GM18907 (cell line): ENCODE results near the gene TBX1.

Experiments used
- ATAC-seq: cut with Tn5 transposase; IDR thresholded peaks from one replicate; pipeline ENCODE4 v1.9.1; 2021; ENCODE audit warnings: mild to moderate bottlenecking, moderate library complexity; ENCODE audit not compliant: unreplicated experiment

The TBX1 gene

DNA sequence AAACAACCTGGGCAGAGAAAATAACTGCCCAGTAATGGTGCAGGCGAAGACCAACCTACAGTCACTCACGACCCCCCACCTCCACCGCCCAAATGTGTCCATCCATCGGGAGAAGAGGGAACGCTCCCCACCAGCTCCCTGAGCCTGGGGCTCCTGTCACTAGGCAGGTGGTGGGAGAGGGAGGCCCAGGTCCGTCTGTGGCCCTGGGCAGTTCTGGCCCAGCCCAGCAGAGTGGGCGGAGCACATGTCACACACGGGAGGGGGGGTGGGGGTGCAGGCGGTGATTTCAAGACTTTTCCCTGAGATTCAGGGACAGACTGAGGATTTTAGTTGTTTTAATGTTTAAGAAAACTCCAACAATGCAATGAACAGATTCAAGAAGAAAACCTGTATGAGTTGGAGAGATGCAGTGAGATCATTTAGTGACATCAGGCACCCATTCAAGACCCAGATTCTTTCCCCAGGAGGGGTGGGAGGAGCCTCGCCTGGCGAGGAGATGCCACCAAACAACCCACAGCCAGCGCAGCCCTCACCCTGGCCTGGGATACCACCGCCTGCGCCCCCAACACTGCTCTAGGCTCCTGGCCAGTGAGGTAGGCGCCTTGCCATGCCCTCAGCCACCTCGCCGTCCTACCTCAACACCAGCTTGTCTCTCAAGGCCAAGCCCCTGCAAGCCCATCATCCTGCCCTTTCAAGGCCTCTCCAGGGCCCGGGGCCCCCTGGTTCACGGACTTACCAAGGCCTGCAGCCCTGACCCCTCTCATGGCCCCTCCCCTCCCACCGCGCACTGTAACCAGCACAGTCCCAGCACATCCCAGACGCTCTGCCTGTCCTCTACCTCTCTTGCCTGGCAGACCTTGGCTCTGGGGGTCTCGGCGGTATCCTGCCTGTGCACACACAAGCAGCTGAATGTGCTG, 36.8 kb downstream of the TBX1 start:
- no peak for ATAC-seq

DNA sequence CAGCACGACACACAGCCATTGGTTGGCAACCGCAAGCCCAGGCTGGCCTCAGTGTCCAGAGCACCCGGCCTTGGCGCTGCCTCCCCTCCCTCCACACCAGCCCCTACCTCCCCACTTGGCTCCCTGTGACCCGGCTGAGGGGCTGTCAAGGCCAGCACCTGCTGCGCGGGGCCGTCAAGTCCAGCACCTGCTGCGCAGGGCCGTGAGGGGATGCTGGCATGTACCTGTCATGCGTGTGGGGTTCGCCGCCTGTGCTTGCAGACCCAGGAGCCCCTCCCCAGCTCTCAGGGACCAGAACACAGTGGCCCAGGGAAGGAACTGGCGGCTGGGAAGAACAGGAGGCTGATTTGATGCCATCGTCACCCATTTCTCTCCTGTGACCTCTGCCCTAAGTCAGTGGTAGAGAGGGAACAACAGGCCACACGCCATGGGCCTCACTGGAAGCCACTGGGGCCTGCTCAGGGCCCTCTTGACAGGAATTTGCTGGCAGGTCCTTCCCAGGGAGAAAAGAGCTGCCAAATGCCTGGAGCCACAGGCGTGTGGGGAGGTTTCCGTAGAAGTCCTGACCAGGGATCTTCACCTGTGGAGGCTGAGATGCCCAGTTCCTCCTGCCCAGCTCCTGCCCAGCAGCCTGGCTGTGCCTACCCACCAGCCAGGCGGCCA, 37.6 kb downstream of the TBX1 start:
- ATAC-seq, result no peak

DNA sequence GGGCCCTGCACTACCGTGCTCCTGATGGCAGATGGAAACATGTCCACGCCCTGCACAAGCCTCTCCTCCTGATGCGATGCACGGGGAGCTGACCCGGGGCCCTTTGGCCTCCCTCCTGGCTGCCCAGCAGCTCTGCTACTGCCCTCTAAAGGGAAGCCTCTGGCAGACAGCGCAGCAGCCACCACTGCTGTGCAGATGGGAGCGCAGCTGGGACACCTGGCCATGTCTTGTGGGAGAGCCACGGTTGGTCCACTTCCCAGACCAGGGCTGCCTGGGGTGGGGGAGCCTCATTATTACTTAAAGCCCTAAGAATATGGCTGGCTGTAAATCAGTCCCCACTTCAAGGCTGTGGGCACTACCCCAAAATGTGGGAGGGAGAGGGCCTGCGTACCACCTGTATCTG, 38.3 kb downstream of the TBX1 start:
- ATAC-seq, result no peak

DNA sequence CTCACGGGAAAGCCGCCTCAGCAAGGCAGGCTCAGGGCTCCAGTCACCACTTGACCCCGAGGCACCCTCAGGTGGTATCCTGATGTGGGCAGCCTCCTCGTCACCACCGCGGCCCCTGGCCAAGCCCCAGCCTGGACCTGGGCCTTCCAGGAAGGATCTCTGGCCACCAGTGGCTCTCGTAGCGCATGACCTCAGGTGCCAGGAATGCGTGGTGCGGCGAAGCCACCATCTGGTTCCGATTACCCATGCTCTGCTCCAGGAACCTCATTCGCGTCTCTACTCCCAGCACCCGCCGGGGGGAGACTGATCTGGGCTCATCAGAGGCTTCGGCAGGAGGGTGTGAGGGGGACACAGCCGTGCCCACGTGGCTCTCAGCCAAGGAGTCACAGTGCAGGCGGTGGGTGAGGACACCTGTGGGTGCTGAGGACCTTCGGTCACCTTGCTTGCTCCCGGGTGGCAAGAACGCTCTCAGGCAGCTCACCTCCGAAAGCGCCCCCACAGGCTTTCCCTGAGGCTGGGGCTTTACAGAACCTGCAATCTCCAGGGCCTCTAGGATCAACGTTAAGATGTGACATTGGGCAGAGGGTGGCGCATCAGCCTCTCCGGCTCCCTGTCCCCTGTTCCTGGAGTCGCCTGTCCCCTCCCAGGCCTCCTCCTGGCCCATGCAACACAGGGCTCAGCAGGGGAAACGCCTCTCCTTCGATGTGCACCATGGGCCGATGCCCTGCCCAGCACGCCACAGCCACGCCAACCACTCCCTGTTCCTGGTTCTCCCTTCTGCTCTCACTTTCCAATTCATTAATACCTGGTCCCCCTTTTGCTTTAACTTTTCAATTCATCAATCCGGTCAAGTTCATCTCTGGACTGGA, 39.0 kb downstream of the TBX1 start:
- no peak for ATAC-seq

DNA sequence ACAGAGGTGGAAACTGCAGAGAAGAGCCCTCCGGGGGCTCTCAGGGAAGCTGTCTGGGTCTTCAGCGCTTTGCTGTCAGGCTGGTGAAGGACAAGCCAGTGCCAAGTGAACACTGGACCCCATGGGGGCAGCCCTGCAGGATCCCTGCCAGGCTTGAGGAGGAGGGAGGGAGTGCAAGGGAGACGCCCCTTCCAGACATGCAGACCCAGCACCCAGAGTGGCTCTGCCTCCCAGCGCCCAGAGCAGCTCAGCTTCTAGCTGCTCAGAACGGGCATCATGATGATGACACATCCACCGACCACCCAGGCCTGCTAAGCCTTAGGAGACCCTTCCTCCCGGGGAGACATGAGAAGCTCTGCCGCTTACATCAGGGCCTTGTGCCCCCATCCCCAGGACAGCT, 39.7 kb downstream of the TBX1 start:
- ATAC-seq, result no peak

DNA sequence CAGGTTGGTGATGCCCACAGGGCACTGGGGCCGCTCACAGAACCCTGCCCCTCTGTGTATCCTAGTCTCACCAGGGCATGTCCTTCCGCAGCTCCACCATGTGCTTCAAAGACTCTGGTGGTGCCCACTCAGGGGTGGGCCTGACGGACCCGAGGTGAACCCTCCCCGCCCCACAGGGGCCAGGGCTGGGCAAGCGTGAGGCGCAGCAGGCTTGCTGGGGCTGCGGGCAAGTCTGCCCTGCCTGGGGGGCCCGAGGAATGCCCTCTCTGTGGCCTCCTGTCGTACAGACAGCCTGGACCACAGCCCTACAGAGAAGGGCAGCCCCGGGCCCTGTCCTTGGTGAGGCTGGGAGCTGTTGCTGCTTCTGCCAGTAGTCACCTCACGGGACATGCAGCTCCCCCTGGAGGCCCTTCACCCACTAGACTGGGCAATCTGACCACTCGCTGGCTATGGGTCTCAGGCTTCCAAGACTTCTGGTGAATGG, 40.2 kb downstream of the TBX1 start:
- ATAC-seq, result no peak

DNA sequence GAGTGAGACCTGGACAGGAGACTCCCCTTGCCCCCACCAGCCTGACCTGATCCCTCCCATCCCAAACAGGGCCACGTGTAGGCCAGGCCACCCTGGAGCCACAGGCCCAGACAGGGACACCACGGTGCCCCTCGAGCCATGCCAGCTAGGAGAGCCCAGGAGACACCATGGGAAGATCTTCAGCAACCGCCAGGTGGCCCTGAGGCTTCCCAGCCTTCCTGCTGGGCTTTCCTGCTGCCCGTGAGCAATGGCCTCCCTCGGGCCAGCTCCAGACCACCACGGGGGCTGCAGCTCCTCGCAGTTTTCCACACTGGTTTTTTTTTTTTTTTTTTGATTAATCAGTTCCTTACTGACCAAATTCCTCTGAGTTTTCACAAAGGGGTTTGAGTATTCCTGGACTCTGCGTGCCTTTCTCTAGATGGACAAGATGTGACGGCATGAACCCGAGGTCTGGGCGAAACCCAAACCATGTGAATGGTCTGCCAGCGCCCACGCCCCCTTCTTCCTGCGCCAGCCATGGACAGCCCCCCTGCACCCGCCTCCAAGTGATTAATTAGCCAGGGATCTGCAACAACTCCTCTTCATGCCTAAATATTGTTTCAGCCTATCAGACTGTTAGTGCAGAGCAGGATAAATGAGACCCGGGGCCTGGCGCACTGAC, 40.9 kb downstream of the TBX1 start:
- no peak for ATAC-seq

DNA sequence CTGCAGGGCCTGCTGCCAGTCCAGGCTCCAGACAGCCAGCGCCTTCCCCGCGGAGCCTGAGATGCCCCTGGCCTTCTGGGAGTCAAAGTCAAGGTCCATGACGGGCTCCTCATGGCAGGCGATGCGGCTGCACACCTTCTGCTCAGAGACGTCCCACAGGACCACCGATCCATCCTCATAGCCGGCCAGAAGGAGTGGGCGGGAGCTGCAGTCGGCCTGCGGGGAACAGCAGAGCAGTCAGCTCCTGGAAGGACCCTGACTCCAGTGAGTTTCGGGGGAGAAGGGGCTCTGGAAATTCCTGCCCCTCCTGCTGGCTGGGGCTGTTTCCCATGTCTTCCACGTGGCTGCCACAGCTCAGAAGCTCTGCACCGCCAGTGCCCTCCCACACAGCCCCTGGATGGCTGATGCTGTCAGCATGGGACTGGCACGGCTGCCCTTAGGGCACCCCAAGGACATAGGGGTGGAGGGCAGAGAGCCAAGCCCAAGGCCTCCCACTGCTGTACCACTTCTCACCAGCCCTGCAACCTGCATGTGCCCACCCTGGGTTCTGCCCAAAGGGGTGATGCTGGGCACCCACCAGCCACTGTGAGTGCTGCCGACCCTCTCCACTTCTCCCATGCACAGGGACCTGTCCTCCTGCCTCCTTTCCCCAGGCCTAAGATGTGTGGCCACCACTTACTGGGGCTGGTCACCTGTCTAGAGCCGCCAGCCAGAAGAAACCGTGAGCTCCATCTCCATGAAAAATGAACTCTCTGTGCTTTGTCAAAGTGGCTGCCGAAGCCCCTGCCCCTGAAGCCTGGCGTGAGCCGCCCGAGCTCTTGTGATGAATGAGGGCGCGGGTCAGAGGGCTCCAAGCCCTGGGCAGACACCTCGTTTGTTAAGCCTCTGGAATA, 41.7 kb downstream of the TBX1 start:
- no peak for ATAC-seq

DNA sequence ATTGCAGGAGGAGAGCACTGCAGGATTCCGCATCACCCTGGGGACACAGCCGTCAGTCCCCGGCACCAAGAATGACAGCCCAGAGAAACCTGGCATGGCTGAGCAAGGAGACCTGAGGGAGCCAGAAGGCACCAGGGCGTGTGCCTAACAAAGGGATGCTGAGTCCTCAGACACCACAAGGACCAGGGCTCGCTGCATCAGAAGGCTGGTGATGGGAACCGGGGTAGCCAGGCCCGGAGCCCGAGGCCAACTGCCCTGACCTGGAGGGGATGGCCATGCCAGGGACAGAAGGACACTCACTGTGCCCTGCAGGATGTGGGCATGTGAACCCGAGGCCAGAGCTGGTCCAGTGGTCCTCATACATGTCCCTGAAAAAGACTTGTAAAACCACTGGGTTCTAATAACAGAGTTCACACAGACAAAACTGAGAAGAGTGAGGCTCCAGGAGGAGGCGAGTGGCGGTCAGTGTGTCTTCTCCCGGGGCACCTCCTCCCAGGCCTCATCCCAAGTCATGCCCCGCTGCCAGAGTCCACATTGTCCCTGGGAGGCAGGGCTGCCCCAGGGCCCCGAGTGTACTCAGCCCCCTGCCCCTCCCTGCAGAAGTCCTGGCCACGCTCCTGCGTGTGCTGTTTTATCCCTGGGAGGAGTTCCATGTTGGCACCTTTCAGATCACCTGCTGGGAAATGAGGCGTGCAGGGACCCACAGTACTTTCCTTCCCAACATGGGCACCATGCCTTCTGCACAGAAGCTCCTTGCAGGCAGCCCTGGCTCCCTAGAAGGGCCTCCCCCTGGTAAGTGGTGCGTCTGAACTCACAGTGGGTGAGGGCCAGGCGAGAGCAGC, 42.5 kb downstream of the TBX1 start:
- ATAC-seq, result no peak

DNA sequence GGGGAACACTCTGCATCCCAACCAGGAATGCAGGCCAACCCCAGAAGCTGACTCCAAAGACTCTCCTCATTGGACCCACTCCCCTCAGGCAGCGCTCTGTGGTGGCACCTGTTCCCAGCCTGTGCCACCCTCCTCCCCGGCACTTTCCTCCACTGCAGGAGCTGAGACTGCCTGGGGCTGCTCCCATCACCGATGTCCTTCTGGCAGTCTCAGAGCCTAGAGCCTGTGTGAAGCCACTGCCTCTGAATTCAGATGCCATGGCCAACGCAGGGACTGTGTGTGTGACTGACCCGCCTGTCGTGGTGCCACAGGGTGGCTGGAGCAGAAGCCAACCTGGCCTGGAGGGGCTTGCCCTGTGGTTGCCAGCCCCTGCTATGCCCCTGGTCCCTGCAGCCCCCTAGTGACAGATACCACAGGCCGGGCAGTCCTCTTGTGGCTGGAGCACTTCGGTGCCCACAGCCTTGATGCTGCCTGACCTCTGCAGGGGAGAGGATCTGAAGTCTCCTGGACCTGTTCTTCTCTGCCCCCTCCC, 43.2 kb downstream of the TBX1 start:
- ATAC-seq, result no peak

DNA sequence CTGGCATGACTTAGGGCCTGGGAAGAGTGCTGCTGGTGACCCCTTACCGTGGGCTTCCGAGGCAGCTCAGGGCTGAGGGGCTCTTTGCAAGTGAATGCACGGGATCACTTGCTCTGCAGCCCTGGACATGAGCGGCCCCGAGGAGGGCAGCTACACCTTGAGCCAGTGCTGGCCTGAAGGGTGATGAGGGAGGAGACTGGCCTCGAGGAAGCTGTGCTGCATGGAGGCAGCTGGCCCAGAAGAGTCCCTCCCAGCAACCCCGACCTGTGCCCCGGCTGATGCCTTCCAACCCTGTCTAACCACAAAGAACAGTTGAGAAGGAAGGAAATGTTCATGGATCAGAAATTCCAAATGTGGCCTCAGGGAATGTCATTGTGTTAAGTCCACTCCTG, 45.2 kb downstream of the TBX1 start:
- ATAC-seq, result no peak

DNA sequence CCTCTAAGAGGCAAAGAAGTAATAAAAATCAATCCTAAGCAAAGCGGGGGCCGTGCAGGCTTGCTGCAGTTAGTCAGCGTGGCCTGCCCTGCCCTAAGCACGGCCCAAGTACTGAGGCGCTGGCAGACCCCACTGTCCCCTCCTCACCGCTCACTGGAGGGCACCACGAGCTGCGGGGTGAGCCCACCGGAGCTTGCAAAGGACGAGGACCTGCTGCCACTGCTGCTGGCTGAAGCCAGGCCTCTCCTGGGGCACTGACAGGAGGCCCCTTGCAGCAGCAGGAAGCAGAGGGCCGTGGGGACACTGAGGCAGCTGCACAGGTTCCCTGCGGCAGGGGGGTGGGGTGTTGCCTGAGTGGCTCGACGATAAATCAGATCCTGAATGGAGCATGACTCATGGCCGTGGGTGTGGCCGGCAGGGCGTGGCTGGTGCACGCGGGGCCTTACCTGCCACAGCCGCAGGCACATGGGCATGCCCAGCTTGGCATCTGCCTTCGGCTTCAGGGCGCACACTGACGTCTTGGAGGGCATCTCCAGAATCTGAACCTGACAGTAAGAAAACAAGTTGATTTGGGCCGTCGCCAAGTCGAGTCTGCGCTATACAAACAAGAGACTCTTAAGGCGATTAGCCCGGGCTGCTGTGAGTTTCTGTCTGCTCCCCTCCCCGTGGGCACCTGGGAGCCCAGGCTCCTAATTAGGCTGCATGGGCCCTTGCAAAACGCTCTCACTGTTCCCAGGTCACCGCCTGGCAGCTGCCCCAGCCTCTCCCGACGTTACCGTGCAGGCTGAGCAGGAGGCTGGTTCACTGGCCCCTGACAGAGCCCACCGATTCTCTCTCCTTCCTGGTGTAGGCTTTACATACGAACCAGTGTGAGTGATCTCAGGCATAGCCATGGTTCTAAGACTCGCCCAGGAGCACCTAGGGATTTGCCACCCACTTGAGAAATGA, 45.9 kb downstream of the TBX1 start:
- no peak for ATAC-seq

DNA sequence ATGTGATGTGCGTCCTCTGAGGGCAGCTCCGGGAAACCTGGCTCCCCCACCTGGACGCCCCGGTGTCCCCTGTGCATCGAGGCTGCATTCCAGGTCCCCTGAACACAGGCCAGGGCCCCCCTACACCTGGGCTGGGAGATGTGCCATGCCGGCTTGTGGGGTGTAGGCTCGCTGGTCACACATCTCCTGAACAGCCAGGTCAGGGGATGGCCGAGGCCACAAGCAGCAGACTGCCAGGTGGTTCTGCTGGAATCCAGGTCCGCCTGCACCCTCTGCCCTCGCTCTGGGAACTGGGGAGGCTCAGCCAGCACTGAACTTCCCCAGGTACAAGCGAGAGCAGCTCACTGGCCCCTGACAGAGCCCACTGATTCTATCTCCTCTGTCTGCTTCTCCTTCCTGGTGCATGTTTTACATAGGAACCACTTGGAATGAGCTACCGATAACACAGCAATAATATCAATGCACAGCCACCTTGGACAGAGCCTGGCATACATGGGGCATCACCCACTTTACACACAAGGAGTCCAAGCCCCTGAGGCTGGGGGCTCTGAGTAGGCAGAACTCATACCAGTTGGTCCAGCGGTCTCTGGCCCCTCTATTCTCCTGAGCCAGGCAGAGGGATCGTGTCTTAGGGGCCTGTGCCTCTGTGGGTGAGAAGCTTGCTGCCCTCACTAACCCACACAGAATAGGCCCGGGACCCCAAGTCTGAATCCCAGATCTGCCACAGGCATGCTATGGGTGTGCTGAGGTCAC, 46.8 kb downstream of the TBX1 start:
- no peak for ATAC-seq

DNA sequence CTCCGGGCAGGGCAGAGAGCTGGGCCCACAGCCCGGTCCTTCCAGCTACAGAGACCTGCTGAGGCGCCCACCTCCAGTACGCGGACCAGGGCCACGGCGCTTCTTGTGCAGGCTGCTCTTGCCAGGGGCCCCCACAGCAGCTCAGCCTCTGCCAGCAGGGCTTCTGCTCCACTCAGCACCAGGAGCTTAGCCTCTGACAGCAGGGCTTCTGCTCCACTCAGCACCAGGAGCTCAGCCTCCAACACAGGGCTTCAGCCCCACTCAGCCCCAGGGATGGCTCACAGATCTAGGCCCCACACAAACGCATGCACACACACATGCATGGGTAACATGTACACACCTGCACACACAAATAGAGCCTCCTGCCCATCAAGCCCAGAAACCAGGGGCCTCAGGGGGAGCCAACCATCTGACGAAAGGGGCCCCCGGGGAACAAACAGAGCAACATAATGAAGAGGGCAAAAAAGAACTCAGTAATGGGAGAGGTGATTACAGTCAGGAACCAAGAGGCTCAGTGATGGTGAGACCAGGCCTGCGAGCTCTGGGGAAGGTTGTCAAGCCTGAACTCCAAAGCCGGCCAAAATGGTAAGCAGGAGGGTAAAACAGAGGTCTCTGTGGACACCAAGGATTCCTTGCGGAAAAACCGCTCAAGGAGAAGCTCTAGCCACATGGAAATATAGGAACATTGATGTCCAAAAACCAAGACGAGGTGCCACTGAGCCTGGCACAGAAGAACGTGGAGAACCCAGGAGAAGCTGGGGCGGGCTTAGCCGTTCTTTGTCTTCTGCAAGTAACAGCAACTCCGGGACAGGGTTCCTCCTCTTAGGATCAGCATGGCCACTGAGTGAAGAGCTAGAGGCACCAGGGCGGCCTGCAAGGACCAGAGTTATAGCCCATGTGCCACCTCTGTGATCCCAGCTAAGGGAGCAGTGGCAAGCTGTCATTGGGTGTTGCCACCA, 47.6 kb downstream of the TBX1 start:
- ATAC-seq, result no peak

DNA sequence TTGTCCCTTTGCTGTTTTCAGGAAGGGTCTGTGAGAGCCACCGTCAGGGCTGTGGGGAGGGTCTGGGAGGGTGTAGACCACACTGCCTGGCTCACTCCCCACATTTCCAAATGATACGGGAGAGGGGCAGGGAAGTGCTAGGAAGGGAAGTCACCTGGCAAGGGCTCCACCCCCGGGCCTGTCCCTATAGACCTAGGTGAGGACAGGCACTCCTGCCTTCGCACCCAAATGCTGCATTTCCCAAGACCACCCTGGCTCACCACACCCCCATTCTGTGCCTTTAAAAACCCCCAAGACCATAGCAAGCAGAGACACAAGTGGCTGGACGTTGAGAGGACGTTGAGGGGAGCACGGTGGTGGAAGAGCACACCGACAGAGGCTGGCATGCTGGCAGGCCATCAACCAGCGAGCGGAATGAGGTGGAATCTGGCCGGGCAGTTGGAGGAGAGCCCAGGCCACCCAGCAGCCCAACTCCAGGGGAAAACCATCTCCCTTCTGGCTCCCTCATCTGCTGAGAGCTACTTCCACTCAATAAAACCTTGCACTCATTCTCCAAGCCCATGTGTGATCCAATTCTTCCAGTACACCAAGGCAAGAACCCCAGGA, 48.4 kb downstream of the TBX1 start:
- no peak for ATAC-seq
